ENCODE results near the gene REXO1. TPM values are rescaled to one million over a fixed set of nuclear protein-coding genes. Genes with fewer than 3 reads are reported as not detected.

The REXO1 gene
- total RNA-seq, 1 experiment from 2014 or later = 25.8 TPM

- H3K9me3 ChIP-seq (ENCODE audit: insufficient read depth, low read depth) = no peaks in the 10 kb centered on the region
- POLR2A ChIA-PET (ENCODE audit: unreplicated experiment) = interaction anchor here (0.6 kb wide), 1 partner anchor 535 kb away, joined by 8 read pairs; no protein-coding TSS in a partner anchor
- H3K4me3 ChIP-seq = no peak overlapping the region
- no peaks in the 10 kb centered on the region for H4K20me1 ChIP-seq (ENCODE audit: insufficient read depth)
- no peaks in the 10 kb centered on the region for H3K36me3 ChIP-seq (ENCODE audit: low read depth)
- no peaks in the 10 kb centered on the region for H3K9me2 ChIP-seq (ENCODE audit: insufficient read depth)
- peaks cover 4% of the 10 kb centered on the region; the same call in 1 of the 2 replicates for H3K4me1 ChIP-seq (replicated peaks; ENCODE audit: insufficient read depth)
- no peak overlapping the region for H3K4me2 ChIP-seq
- no peak overlapping the region for H3K27ac ChIP-seq
- intact Hi-C loops (cut with micrococcal nuclease; ENCODE audit: unreplicated experiment) = loop anchor here (5.0 kb wide), 1 partner anchor 142 kb away; no protein-coding TSS in a partner anchor
- peaks cover 8% of the 10 kb centered on the region; the same call in 1 of the 2 replicates for H3F3A ChIP-seq (ENCODE audit: insufficient read depth, low read depth)
- CTCF ChIA-PET = no interaction called here
- no peaks in the 10 kb centered on the region for H3K79me2 ChIP-seq (ENCODE audit: low read depth)
- no peak overlapping the region for H2AFZ ChIP-seq
- TF ChIP-seq CTCF (conservative IDR thresholded peaks at IDR 0.05) (no peak), EZH2 (IDR thresholded peaks at IDR 0.05; ENCODE audit: low read depth) (no peak)
- BruUV-seq (replicated peaks) = no TSS peak
- DNase-seq = no peak
- no peaks in the 10 kb centered on the region for H3K27me3 ChIP-seq (ENCODE audit: insufficient read depth, low read depth)
Observed at GRCh38 chr19:1814391-1814790, 33.9 kb downstream of the REXO1 start.

GRCh38 chr19:1813192-1814182 is 34.8 kb downstream of the REXO1 start:
- Histone ChIP-seq H3K9me3 (ENCODE audit: insufficient read depth, low read depth) (no peaks in the 10 kb centered on the region), H3K79me2 (ENCODE audit: low read depth) (no peaks in the 10 kb centered on the region), H3K36me3 (ENCODE audit: low read depth) (no peaks in the 10 kb centered on the region), H3K4me2 (peak overlapping the region; percentile 83), H3K9me2 (ENCODE audit: insufficient read depth) (no peaks in the 10 kb centered on the region), H4K20me1 (ENCODE audit: insufficient read depth) (no peaks in the 10 kb centered on the region), H3K27me3 (ENCODE audit: insufficient read depth, low read depth) (no peaks in the 10 kb centered on the region), H3K4me3 (peak overlapping the region; percentile 60), H3K27ac (no peak overlapping the region), H3F3A (ENCODE audit: insufficient read depth, low read depth) (peaks cover 8% of the 10 kb centered on the region; the same call in 1 of the 2 replicates), H3K4me1 (replicated peaks; ENCODE audit: insufficient read depth) (peaks cover 4% of the 10 kb centered on the region; the same call in 1 of the 2 replicates), H2AFZ (no peak overlapping the region)
- BruUV-seq (replicated peaks) = no TSS peak
- intact Hi-C loops (cut with micrococcal nuclease; ENCODE audit: unreplicated experiment) = loop anchor here (5.0 kb wide), 1 partner anchor 141 kb away; no protein-coding TSS in a partner anchor
- TF ChIP-seq CTCF (conservative IDR thresholded peaks at IDR 0.05) (peak; percentile 15; the same call in 1 of the 2 replicates), EZH2 (IDR thresholded peaks at IDR 0.05; ENCODE audit: low read depth) (no peak)
- CTCF ChIA-PET = interaction anchor here (0.6 kb wide), 1 partner anchor 93 kb away, joined by 3 read pairs; no protein-coding TSS in a partner anchor
- POLR2A ChIA-PET (ENCODE audit: unreplicated experiment) = interaction anchor here (0.6 kb wide), 1 partner anchor 534 kb away, joined by 8 read pairs; no protein-coding TSS in a partner anchor
- no peak for DNase-seq

- Histone ChIP-seq H3F3A (ENCODE audit: insufficient read depth, low read depth) (peaks cover 8% of the 10 kb centered on the region; the same call in 1 of the 2 replicates), H3K4me3 (peak overlapping the region; percentile 60), H4K20me1 (ENCODE audit: insufficient read depth) (no peaks in the 10 kb centered on the region), H3K9me3 (ENCODE audit: insufficient read depth, low read depth) (no peaks in the 10 kb centered on the region), H3K27me3 (ENCODE audit: insufficient read depth, low read depth) (no peaks in the 10 kb centered on the region), H3K9me2 (ENCODE audit: insufficient read depth) (no peaks in the 10 kb centered on the region), H3K4me2 (peak overlapping the region; percentile 83), H3K27ac (no peak overlapping the region), H3K4me1 (replicated peaks; ENCODE audit: insufficient read depth) (peaks cover 4% of the 10 kb centered on the region; the same call in 1 of the 2 replicates), H2AFZ (0 out of 2 replicates have a peak overlapping the region, but pooled peaks have one; percentile 77), H3K36me3 (ENCODE audit: low read depth) (no peaks in the 10 kb centered on the region), H3K79me2 (ENCODE audit: low read depth) (no peaks in the 10 kb centered on the region)
- CTCF ChIA-PET = interaction anchor here (0.6 kb wide), 1 partner anchor 92 kb away, joined by 3 read pairs; no protein-coding TSS in a partner anchor
- TF ChIP-seq EZH2 (IDR thresholded peaks at IDR 0.05; ENCODE audit: low read depth) (no peak), CTCF (conservative IDR thresholded peaks at IDR 0.05) (peak; percentile 68)
- BruUV-seq (replicated peaks) = no TSS peak
- POLR2A ChIA-PET (ENCODE audit: unreplicated experiment) = no interaction called here
- intact Hi-C loops (cut with micrococcal nuclease; ENCODE audit: unreplicated experiment) = loop anchor here (5.0 kb wide), 1 partner anchor 140 kb away; no protein-coding TSS in a partner anchor
- peak; percentile 79 to 94 for DNase-seq
Observed at GRCh38 chr19:1812426-1813191, 35.7 kb downstream of the REXO1 start.

All from PC-9 (cell line).